ENCODE measurements around the gene FAM120A. TPM values are rescaled to one million over a fixed set of nuclear protein-coding genes. Genes with fewer than 3 reads are reported as not detected.

The FAM120A gene
- total RNA-seq, 1 donor from 2014 or later, result 57.7 TPM

GRCh38 chr9:93572221-93572620 is 120.7 kb downstream of the FAM120A start:
- H3K27me3 Mint-ChIP-seq (ENCODE audit: low read depth, unreplicated experiment), result no peaks in the 10 kb centered on the region
- Histone ChIP-seq H3K4me2 (ENCODE audit: low read length) (no peak overlapping the region), H3K4me3 (ENCODE audit: insufficient read depth, low read depth, low read length) (no peak overlapping the region), H3K36me3 (ENCODE audit: insufficient read depth, low read length) (no peaks in the 10 kb centered on the region), H2AFZ (ENCODE audit: low read depth, low read length) (no peak overlapping the region), H3K9me3 (ENCODE audit: insufficient read depth, low read depth, low read length) (no peaks in the 10 kb centered on the region), H3K79me2 (ENCODE audit: insufficient read depth, low read length) (peaks cover 24% of the 10 kb centered on the region), H3K4me1 (ENCODE audit: insufficient read depth, low read length) (peaks cover 11% of the 10 kb centered on the region), H3K27ac (ENCODE audit: low read depth, low read length) (no peak overlapping the region), H4K20me1 (ENCODE audit: insufficient read depth, low read length) (no peaks in the 10 kb centered on the region), H3K9ac (ENCODE audit: low read length) (no peak overlapping the region), H3K27me3 (ENCODE audit: insufficient read depth, low read length) (no peaks in the 10 kb centered on the region)
- peaks cover 3% of the 10 kb centered on the region for H3K4me1 Mint-ChIP-seq (ENCODE audit: low read depth, unreplicated experiment)
- peaks cover 6% of the 10 kb centered on the region for H3K9me3 Mint-ChIP-seq (ENCODE audit: unreplicated experiment)
- no peak overlapping the region for H3K4me3 Mint-ChIP-seq (ENCODE audit: unreplicated experiment)
- H3K36me3 Mint-ChIP-seq (ENCODE audit: low read depth, unreplicated experiment), result peaks cover 7% of the 10 kb centered on the region
- TF ChIP-seq, protein P1, sequence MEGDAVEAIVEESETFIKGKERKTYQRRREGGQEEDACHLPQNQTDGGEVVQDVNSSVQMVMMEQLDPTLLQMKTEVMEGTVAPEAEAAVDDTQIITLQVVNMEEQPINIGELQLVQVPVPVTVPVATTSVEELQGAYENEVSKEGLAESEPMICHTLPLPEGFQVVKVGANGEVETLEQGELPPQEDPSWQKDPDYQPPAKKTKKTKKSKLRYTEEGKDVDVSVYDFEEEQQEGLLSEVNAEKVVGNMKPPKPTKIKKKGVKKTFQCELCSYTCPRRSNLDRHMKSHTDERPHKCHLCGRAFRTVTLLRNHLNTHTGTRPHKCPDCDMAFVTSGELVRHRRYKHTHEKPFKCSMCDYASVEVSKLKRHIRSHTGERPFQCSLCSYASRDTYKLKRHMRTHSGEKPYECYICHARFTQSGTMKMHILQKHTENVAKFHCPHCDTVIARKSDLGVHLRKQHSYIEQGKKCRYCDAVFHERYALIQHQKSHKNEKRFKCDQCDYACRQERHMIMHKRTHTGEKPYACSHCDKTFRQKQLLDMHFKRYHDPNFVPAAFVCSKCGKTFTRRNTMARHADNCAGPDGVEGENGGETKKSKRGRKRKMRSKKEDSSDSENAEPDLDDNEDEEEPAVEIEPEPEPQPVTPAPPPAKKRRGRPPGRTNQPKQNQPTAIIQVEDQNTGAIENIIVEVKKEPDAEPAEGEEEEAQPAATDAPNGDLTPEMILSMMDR (IDR thresholded peaks at IDR 0.05; ENCODE audit: insufficient read depth, low read depth, low read length), result no peak
- TF ChIP-seq EZH2 (IDR thresholded peaks at IDR 0.05; ENCODE audit: insufficient read depth, low read length), result no peak
- DNase-seq (ENCODE audit: low read depth), result no peak
- FAIRE-seq, result no peak
- H3K27ac Mint-ChIP-seq (ENCODE audit: unreplicated experiment), result no peak overlapping the region

DNA sequence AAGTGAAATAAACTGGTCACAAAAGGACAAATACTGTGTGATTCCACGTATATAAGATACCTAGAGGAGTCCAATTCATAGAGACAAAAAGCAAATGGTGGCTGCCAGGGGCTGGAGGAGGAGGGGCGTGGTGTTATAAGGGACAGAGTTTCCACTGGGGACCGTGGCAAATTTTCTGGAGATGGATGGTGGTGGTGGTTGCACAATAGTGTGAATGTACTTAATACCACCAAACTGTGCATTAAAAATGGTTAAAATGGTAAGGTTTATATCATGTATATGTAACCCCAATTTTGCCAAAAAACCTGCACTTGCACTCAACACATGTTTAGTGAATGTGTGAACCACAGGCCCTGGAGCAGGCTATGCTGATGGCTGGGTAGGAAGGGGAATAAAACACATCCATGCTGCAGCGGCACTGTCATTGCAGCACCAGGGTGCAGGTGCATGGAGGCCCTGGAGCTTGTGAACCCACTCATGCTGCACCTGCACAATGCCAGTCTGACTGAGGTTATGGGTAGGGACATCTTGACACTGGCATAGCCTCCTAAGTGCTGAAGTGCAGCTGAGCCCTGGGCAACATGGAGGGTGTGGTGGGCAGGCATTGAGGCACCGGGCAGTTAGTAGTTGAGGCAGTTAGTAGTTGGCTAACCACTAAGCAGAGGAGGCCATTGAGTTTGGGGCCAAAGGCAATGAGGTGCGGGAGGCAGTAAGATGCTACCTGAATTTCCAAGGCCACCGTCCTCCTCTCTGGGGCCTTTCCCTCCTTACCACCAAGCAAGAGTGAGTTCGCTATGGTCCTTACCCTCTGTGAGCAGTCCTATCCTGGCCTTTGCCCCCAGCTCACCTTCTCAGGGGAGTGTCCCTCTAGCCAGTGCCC is 121.4 kb downstream of the FAM120A start:
- Histone ChIP-seq H3K9me3 (ENCODE audit: insufficient read depth, low read depth, low read length) (no peaks in the 10 kb centered on the region), H3K4me2 (ENCODE audit: low read length) (no peak overlapping the region), H3K9ac (ENCODE audit: low read length) (no peak overlapping the region), H4K20me1 (ENCODE audit: insufficient read depth, low read length) (peaks cover 5% of the 10 kb centered on the region), H3K4me1 (ENCODE audit: insufficient read depth, low read length) (peaks cover 14% of the 10 kb centered on the region), H3K4me3 (ENCODE audit: insufficient read depth, low read depth, low read length) (no peak overlapping the region), H2AFZ (ENCODE audit: low read depth, low read length) (no peak overlapping the region), H3K36me3 (ENCODE audit: insufficient read depth, low read length) (no peaks in the 10 kb centered on the region), H3K27me3 (ENCODE audit: insufficient read depth, low read length) (no peaks in the 10 kb centered on the region), H3K27ac (ENCODE audit: low read depth, low read length) (no peak overlapping the region), H3K79me2 (ENCODE audit: insufficient read depth, low read length) (peaks cover 25% of the 10 kb centered on the region)
- peaks cover 6% of the 10 kb centered on the region for H3K9me3 Mint-ChIP-seq (ENCODE audit: unreplicated experiment)
- DNase-seq (ENCODE audit: low read depth), result no peak
- no peaks in the 10 kb centered on the region for H3K27me3 Mint-ChIP-seq (ENCODE audit: low read depth, unreplicated experiment)
- FAIRE-seq, result no peak
- no peak overlapping the region for H3K4me3 Mint-ChIP-seq (ENCODE audit: unreplicated experiment)
- H3K27ac Mint-ChIP-seq (ENCODE audit: unreplicated experiment), result no peak overlapping the region
- TF ChIP-seq EZH2 (IDR thresholded peaks at IDR 0.05; ENCODE audit: insufficient read depth, low read length), result no peak
- TF ChIP-seq, protein P1 (IDR thresholded peaks at IDR 0.05; ENCODE audit: insufficient read depth, low read depth, low read length), result no peak
- H3K4me1 Mint-ChIP-seq (ENCODE audit: low read depth, unreplicated experiment), result no peaks in the 10 kb centered on the region
- H3K36me3 Mint-ChIP-seq (ENCODE audit: low read depth, unreplicated experiment), result peaks cover 5% of the 10 kb centered on the region

GRCh38 chr9:93573516-93573828 is 122.0 kb downstream of the FAM120A start:
- Histone ChIP-seq H3K36me3 (ENCODE audit: insufficient read depth, low read length) (no peaks in the 10 kb centered on the region), H3K9me3 (ENCODE audit: insufficient read depth, low read depth, low read length) (no peaks in the 10 kb centered on the region), H3K9ac (ENCODE audit: low read length) (no peak overlapping the region), H3K79me2 (ENCODE audit: insufficient read depth, low read length) (peaks cover 31% of the 10 kb centered on the region), H4K20me1 (ENCODE audit: insufficient read depth, low read length) (peaks cover 11% of the 10 kb centered on the region), H2AFZ (ENCODE audit: low read depth, low read length) (no peak overlapping the region), H3K27me3 (ENCODE audit: insufficient read depth, low read length) (no peaks in the 10 kb centered on the region), H3K4me1 (ENCODE audit: insufficient read depth, low read length) (peaks cover 18% of the 10 kb centered on the region), H3K4me3 (ENCODE audit: insufficient read depth, low read depth, low read length) (no peak overlapping the region), H3K4me2 (ENCODE audit: low read length) (no peak overlapping the region), H3K27ac (ENCODE audit: low read depth, low read length) (no peak overlapping the region)
- peaks cover 5% of the 10 kb centered on the region for H3K36me3 Mint-ChIP-seq (ENCODE audit: low read depth, unreplicated experiment)
- H3K4me3 Mint-ChIP-seq (ENCODE audit: unreplicated experiment), result no peak overlapping the region
- no peaks in the 10 kb centered on the region for H3K27me3 Mint-ChIP-seq (ENCODE audit: low read depth, unreplicated experiment)
- H3K27ac Mint-ChIP-seq (ENCODE audit: unreplicated experiment), result no peak overlapping the region
- FAIRE-seq (no peak), DNase-seq (ENCODE audit: low read depth) (no peak)
- H3K9me3 Mint-ChIP-seq (ENCODE audit: unreplicated experiment), result peaks cover 6% of the 10 kb centered on the region
- H3K4me1 Mint-ChIP-seq (ENCODE audit: low read depth, unreplicated experiment), result peaks cover 2% of the 10 kb centered on the region
- TF ChIP-seq EZH2 (IDR thresholded peaks at IDR 0.05; ENCODE audit: insufficient read depth, low read length), result no peak
- TF ChIP-seq, protein P1 (IDR thresholded peaks at IDR 0.05; ENCODE audit: insufficient read depth, low read depth, low read length), result no peak
